Fibroblast of lung (primary cell): ENCODE measurements around the gene WWOX. TPM values are rescaled to one million over a fixed set of nuclear protein-coding genes. Genes with fewer than 3 reads are reported as not detected.

Experiments
- DNase-seq, 2 donors: peaks; one replicate each; pipeline versions ENCODE4 v3.0.0 to v3.0.0-alpha.2; 2010; ENCODE audit warnings: low read depth in 2 of 2
- H2AFZ ChIP-seq: 2 replicates; pipeline ENCODE4 v1.5.1; 2012; ENCODE audit warnings: low read length, control low read depth, inconsistent platforms
- H3K27ac ChIP-seq: 2 replicates; pipeline ENCODE4 v1.5.1; 2011; ENCODE audit warnings: low read length, control low read depth; ENCODE audit not compliant: insufficient read depth
- H3K27me3 ChIP-seq: 2 replicates; pipeline ENCODE4 v1.5.1; 2011; ENCODE audit warnings: mild to moderate bottlenecking, low read length; ENCODE audit not compliant: control insufficient read depth, insufficient read depth
- H3K36me3 ChIP-seq: 2 replicates; pipeline ENCODE4 v1.5.1; 2011; ENCODE audit warnings: low read length; ENCODE audit not compliant: control insufficient read depth, insufficient read depth
- H3K4me1 ChIP-seq: 2 replicates; pipeline ENCODE4 v1.5.1; 2011; ENCODE audit warnings: low read length; ENCODE audit not compliant: control insufficient read depth, insufficient read depth; ENCODE audit errors: extremely low read depth
- H3K4me2 ChIP-seq: 2 replicates; pipeline ENCODE4 v1.5.1; 2011; ENCODE audit warnings: low read length, control low read depth; ENCODE audit not compliant: insufficient read depth; ENCODE audit errors: extremely low read depth
- H3K4me3 ChIP-seq, 4 experiments: fragments of 200-600 bp in 1 of 4; sonication (generic) in 1 of 4; replicated peaks in 1 of 4; 2 replicates each; pipeline ENCODE4 v1.5.1; 2011 to 2016; ENCODE audit warnings: low read length in 4 of 4, low read depth in 3 of 4, mild to moderate bottlenecking in 3 of 4, control low read depth in 2 of 4, inconsistent platforms in 1 of 4, mixed read lengths in 1 of 4; ENCODE audit not compliant: insufficient read depth in 1 of 4; ENCODE audit errors: control extremely low read depth in 1 of 4
- H3K79me2 ChIP-seq: 2 replicates; pipeline ENCODE4 v1.5.1; 2012; ENCODE audit warnings: mild to moderate bottlenecking, low read length, inconsistent platforms; ENCODE audit not compliant: control insufficient read depth, insufficient read depth
- H3K9ac ChIP-seq: 2 replicates; pipeline ENCODE4 v1.5.1; 2011; ENCODE audit warnings: mild to moderate bottlenecking, low read length, control low read depth; ENCODE audit not compliant: insufficient read depth
- H3K9me3 ChIP-seq: 2 replicates; pipeline ENCODE4 v1.5.1; 2012; ENCODE audit warnings: low read depth, low read length; ENCODE audit not compliant: control insufficient read depth, insufficient read depth
- H4K20me1 ChIP-seq: 2 replicates; pipeline ENCODE4 v1.5.1; 2011; ENCODE audit warnings: low read length; ENCODE audit not compliant: control insufficient read depth, insufficient read depth; ENCODE audit errors: extremely low read depth
- CTCF ChIP-seq, 2 donors: IDR thresholded peaks in 1 of 2; conservative IDR thresholded peaks in 1 of 2; 1 replicate in 1 of 2; 2 replicates in 1 of 2; pipeline ENCODE4 v1.5.1; 2011 to 2012; ENCODE audit warnings: low read length in 2 of 2, control low read depth in 1 of 2, inconsistent platforms in 1 of 2, low read depth in 1 of 2, mild to moderate bottlenecking in 1 of 2
- EZH2 ChIP-seq: IDR thresholded peaks from 2 replicates; pipeline ENCODE4 v1.5.1; 2012; ENCODE audit warnings: low read length, control low read depth, mild to moderate bottlenecking; ENCODE audit errors: missing control alignments
- polyA plus RNA-seq, 2 donors: library from polyadenylated mRNA; depleted of rRNA in 1 of 2; stranded (reverse) in 1 of 2; unstranded in 1 of 2; fragments of >200 nt; gene quantifications; 2 replicates each; pipeline ENCODE4 v1.2.1, GENCODE V29; 2011 to 2012; ENCODE audit warnings: missing spikeins in 1 of 2
- total RNA-seq: library from RNA; depleted of rRNA; stranded (reverse); fragments of >200 nt; gene quantifications from 2 replicates; pipeline ENCODE4 v1.2.1, GENCODE V29; 2014

Gene WWOX
- total and polyA plus RNA-seq, 2 donors (not counting 1 experiment from before 2014, with no cell fraction given): 5.6 to 16.3 TPM

DNA sequence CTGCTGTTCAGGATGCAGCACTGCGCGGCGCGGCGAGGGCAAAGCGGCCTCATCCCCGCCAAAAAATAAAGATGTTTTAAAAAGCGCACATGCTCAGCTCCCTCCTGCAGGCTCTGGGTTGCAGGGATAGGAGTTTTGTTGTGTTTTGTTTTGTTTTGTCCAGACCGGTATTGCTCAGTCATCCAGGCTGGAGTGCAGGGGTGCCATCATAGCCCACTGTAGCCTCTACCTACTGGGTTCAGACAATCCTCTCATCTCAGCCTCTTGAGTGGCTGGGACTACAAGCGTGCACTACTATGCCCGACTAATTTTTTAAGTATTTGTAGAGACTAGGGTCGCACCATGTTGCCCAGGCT lies 636 bp downstream of the WWOX start:
- H2AFZ ChIP-seq: peak overlapping the region; percentile 98
- peak overlapping the region; percentile 73 to 100 (median 96) for H3K4me3 ChIP-seq
- H3K27me3 ChIP-seq: no peaks in the 10 kb centered on the region
- H3K4me2 ChIP-seq: peak overlapping the region; percentile 92
- H3K9me3 ChIP-seq: no peaks in the 10 kb centered on the region
- TF ChIP-seq CTCF (conservative IDR thresholded peaks at IDR 0.05 in 1 of 2, IDR thresholded peaks at IDR 0.05 in 1 of 2; ENCODE audit: low read depth in 1 of 2, low read length in 2 of 2) (no peak), EZH2 (no peak)
- H3K9ac ChIP-seq: peak overlapping the region; percentile 84
- H3K27ac ChIP-seq: peak overlapping the region; percentile 84
- no peaks in the 10 kb centered on the region for H3K79me2 ChIP-seq
- H3K4me1 ChIP-seq: no peaks in the 10 kb centered on the region
- DNase-seq: no peak
- H3K36me3 ChIP-seq: no peaks in the 10 kb centered on the region
- no peaks in the 10 kb centered on the region for H4K20me1 ChIP-seq

GRCh38 chr16:78102122-78102660 lies 2.7 kb downstream of the WWOX start:
- TF ChIP-seq EZH2 (no peak), CTCF (conservative IDR thresholded peaks at IDR 0.05 in 1 of 2, IDR thresholded peaks at IDR 0.05 in 1 of 2; ENCODE audit: low read depth in 1 of 2, low read length in 2 of 2) (no peak)
- Histone ChIP-seq H3K9me3 (no peaks in the 10 kb centered on the region), H3K4me2 (no peak overlapping the region), H3K36me3 (no peaks in the 10 kb centered on the region), H2AFZ (no peak overlapping the region), H4K20me1 (no peaks in the 10 kb centered on the region), H3K27ac (no peak overlapping the region), H3K4me1 (no peaks in the 10 kb centered on the region), H3K27me3 (no peaks in the 10 kb centered on the region), H3K9ac (no peak overlapping the region), H3K79me2 (no peaks in the 10 kb centered on the region), H3K4me3 (no peak overlapping the region)
- no peak for DNase-seq

GRCh38 chr16:78102865-78103264 lies 3.4 kb downstream of the WWOX start:
- no peak for TF ChIP-seq EZH2
- TF ChIP-seq CTCF (conservative IDR thresholded peaks at IDR 0.05 in 1 of 2, IDR thresholded peaks at IDR 0.05 in 1 of 2; ENCODE audit: low read depth in 1 of 2, low read length in 2 of 2): no peak
- Histone ChIP-seq H4K20me1 (no peaks in the 10 kb centered on the region), H3K27ac (no peak overlapping the region), H3K4me2 (no peak overlapping the region), H3K36me3 (no peaks in the 10 kb centered on the region), H3K4me3 (no peak overlapping the region), H3K9me3 (no peaks in the 10 kb centered on the region), H3K9ac (no peak overlapping the region), H3K4me1 (no peaks in the 10 kb centered on the region), H2AFZ (no peak overlapping the region), H3K79me2 (no peaks in the 10 kb centered on the region), H3K27me3 (no peaks in the 10 kb centered on the region)
- DNase-seq: no peak
